Breast epithelium (tissue), 3 donors: Measurements from ENCODE around the gene ZNF488.

Experiments used
- CTCF ChIP-seq, 3 donors: fragments of 450-650 bp; IDR thresholded peaks; one replicate each; pipeline ENCODE4 v1.5.1; 2016 to 2017; ENCODE audit warnings: antibody characterized with exemption in 3 of 3, mild to moderate bottlenecking in 3 of 3, moderate library complexity in 3 of 3
- POLR2AphosphoS5 ChIP-seq, 3 donors: sonication (generic); formaldehyde crosslinking; IDR thresholded peaks; one replicate each; pipeline ENCODE4 v1.6.1; 2017; ENCODE audit warnings: antibody characterized with exemption in 3 of 3

GRCh38 chr10:47333532-47333931, 50.6 kb downstream of the ZNF488 start:
- TF ChIP-seq POLR2AphosphoS5 (IDR thresholded peaks at IDR 0.05) = no peak
- TF ChIP-seq CTCF (IDR thresholded peaks at IDR 0.05) = no peak
